Activated CD4-positive, alpha-beta memory T cell treated with anti-CD3 and anti-CD28 coated beads, Interleukin-2, amount 10 ng/mL, durations not matched to agents 7 days and 5 days (primary cell): Measurements from ENCODE around the gene CSMD2. TPM values are rescaled to one million over a fixed set of nuclear protein-coding genes. Genes with fewer than 3 reads are reported as not detected.

Experiments
- CTCF ChIA-PET: fragments of 350-600 bp; sonication (Branson Sonifier 250); formaldehyde crosslinking; loops from one replicate; lab custom pipeline; 2021; ENCODE audit warnings: antibody characterized with exemption, inconsistent platforms; lab: Charles Lee
- POLR2A ChIA-PET: fragments of 350-600 bp; sonication (Branson Sonifier 250); formaldehyde crosslinking; loops from one replicate; lab custom pipeline; 2021; ENCODE audit warnings: antibody characterized with exemption; lab: Charles Lee
- DNase-seq: peaks from one replicate; pipeline ENCODE4 v3.0.0-alpha.2; 2020
- H3K27ac Mint-ChIP-seq: one replicate; pipeline ENCODE4 v1.8.0; 2021; ENCODE audit warnings: mild to moderate bottlenecking, mixed read lengths
- H3K27me3 Mint-ChIP-seq: one replicate; pipeline ENCODE4 v1.8.0; 2021; ENCODE audit warnings: mixed read lengths
- H3K36me3 Mint-ChIP-seq: one replicate; pipeline ENCODE4 v1.8.0; 2021; ENCODE audit warnings: low read depth, mixed read lengths
- H3K4me1 Mint-ChIP-seq: one replicate; pipeline ENCODE4 v1.8.0; 2021; ENCODE audit warnings: mixed read lengths
- H3K4me3 Mint-ChIP-seq: one replicate; pipeline ENCODE4 v1.8.0; 2021; ENCODE audit warnings: mild to moderate bottlenecking, mixed read lengths
- H3K9me3 Mint-ChIP-seq: one replicate; pipeline ENCODE4 v1.8.0; 2021; ENCODE audit warnings: mixed read lengths
- total RNA-seq, 2 experiments: library from RNA; stranded (reverse); gene quantifications; one replicate each; pipeline ENCODE4 v1.2.3, GENCODE V29; 2021

The CSMD2 gene
- total RNA-seq, 2 experiments from 2014 or later, result not detected

DNA sequence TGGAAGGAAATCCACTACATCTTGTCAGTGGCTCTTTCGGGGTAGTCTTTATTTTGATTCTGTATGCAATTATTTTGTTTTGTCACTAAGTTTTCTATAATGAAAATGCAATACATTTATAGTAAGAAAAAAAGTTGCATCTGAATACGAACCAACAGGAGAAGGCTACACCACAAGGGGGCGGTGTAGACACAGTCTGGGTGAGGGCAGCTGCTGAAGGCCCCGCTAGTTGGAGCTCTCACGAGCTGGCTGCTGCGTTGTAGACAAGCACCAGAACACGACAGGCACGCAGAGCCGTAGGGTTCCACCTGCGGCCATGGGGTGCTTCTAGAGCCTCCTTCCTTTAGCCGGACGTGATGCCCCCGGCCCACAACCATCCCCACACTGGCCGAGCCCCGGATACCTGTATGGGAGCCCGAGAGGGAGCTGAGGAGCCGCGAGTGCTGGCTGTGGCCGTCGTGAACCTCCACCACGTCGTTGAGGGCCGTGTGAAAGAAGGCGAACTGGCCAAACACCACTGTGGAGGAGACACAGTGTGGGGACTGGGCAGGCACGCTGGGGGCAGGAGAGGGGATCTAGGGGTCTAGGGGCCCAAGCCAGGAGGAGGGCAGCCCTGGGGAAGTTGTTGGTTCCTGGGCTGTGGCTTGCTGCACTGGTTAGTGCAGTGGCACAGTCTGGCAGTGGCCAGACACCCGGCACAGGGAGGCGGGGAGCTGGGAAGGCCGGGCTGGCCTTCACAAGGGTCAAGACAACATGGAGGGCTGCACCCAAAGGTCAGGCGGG is 531.8 kb downstream of the CSMD2 start:
- CTCF ChIA-PET, result interaction anchor here (0.6 to 2.7 kb wide), 24 partner anchors 9 to 1109 kb away, joined by 3 to 23 read pairs (median 3); no protein-coding TSS in a partner anchor
- no peak overlapping the region for H3K4me3 Mint-ChIP-seq
- no peaks in the 10 kb centered on the region for H3K36me3 Mint-ChIP-seq
- H3K27me3 Mint-ChIP-seq, result peaks cover 26% of the 10 kb centered on the region
- H3K27ac Mint-ChIP-seq, result no peak overlapping the region
- POLR2A ChIA-PET, result no interaction called here
- no peaks in the 10 kb centered on the region for H3K4me1 Mint-ChIP-seq
- H3K9me3 Mint-ChIP-seq, result no peaks in the 10 kb centered on the region
- DNase-seq, result peak; percentile 86

DNA sequence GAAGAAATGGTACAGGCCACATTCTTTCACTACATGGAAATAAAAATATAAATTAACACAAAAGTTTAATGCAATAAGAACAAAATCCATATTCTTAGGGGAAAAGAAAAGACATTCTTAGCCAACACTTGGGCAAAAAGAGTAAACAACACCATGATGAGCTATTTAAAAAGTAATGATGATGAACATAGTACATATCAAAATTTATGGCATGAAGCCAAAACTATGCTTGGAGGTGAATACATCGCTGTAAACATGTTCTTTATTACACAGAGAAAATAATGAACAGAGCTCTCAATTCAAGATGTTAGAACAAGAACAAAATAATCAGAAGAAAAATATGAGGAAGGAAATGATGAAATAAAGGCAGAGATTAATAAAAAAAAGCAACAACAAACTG is 534.3 kb downstream of the CSMD2 start:
- H3K9me3 Mint-ChIP-seq, result no peaks in the 10 kb centered on the region
- ChIA-PET CTCF (interaction anchor here (0.8 to 1.7 kb wide), 5 partner anchors 10 to 1113 kb away, joined by 3 to 7 read pairs (median 3); no protein-coding TSS in a partner anchor), POLR2A (no interaction called here)
- peaks cover 35% of the 10 kb centered on the region for H3K27me3 Mint-ChIP-seq
- no peaks in the 10 kb centered on the region for H3K4me1 Mint-ChIP-seq
- no peak overlapping the region for H3K27ac Mint-ChIP-seq
- no peaks in the 10 kb centered on the region for H3K36me3 Mint-ChIP-seq
- H3K4me3 Mint-ChIP-seq, result no peak overlapping the region
- DNase-seq, result no peak

DNA sequence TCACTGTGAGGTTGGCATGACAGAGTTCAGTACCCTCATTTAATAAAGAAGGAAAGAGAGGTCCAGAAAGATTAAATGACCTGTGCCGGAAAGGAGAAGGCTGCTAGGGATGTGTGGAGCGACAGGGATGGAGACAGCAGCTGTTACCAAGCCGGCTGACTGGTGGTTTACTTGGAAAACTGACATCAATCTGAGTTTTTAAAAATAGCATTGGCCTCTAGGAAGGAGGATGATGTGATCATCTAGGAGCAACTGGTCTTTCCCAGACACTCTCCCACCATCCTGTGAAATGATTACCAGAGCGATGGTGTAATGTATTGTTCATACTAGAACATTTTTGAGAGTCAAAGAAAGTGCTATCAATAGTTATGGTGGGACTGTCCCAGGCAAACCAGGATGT is 538.2 kb downstream of the CSMD2 start:
- H3K36me3 Mint-ChIP-seq, result no peaks in the 10 kb centered on the region
- H3K4me1 Mint-ChIP-seq, result no peaks in the 10 kb centered on the region
- no peak overlapping the region for H3K4me3 Mint-ChIP-seq
- H3K9me3 Mint-ChIP-seq, result no peaks in the 10 kb centered on the region
- peaks cover 25% of the 10 kb centered on the region for H3K27me3 Mint-ChIP-seq
- POLR2A ChIA-PET, result no interaction called here
- no peak for DNase-seq
- CTCF ChIA-PET, result no interaction called here
- H3K27ac Mint-ChIP-seq, result no peak overlapping the region

DNA sequence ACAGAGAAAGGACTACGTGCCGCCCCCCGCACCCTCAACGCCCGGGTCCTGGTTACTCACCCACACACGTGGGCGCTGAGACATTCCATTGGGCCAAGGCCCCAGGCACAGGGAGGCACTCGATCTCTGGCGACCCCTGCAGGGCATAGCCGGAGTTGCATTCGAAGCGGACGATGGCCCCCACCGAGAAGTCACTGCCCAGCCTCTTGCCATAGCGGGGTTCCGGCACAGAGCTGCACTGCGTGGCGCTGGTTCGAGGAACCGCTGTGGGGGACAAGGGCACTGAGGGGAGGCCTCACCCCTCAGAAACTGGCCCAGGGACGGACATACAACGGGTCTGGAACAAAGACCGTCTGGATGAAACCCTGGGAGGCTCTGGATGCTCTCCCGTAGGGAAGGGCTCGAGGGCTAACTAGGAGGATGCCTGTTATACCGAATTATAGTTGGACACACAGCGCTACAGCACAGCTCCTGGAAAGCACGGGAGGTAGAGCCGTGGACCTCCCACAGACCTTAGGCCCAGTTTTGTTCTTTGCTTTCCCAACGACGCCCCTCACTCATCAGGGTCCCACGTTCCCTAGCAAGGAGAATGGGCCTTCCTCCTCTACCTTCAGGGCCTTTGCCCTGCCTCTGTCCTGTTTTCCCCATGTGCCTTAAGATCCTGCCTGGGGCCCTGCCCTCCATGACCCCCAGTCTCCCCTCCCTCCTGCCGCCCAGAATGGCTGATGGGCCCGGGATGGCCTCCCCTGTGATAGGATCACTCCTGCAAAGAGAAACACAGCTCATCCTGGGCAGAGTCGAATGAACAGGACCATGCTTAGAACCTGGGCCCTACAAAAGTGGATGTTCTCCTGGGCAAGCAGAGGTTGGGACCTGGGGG is 539.8 kb downstream of the CSMD2 start:
- Mint-ChIP-seq H3K9me3 (no peaks in the 10 kb centered on the region), H3K27ac (no peak overlapping the region), H3K4me3 (no peak overlapping the region), H3K27me3 (peaks cover 18% of the 10 kb centered on the region), H3K36me3 (no peaks in the 10 kb centered on the region), H3K4me1 (no peaks in the 10 kb centered on the region)
- POLR2A ChIA-PET, result no interaction called here
- CTCF ChIA-PET, result interaction anchor here (2.3 kb wide), 1 partner anchor 8 kb away, joined by 12 read pairs; no protein-coding TSS in a partner anchor
- DNase-seq, result peak; percentile 20

DNA sequence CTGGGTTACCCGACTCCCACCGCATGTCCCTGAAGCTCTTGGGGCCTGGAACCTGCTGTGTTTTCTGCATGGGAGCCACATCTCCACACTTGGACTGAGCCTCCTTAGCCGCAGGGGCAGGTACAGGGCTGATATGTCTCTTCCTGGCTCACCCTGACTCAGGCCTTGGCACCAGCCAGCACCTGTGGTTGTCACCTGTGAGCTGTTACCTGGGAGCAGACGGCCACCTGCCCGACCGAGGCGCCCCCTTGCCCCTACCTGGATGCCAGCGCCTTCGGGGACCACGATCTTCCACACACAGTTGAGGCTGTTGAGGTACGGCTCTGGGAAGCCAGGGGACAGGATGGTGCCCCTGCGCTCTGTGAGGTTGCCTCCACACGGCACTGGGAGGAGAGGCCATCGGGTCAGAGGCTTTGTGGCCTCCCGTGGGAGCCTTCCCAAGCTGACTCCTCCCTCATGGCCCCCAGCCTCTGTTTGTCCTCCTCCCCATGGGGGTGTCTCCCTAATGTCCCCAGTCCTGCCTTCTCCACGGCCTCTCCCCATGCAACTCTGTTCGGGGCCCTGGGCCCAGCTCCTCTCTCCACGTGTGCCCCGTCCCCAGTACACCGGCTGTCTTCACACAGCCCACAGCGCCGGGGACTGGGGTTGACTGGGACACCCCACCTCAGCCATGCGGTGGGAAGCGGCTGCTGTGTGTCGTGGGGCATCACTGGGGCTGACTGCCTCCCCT is 540.6 kb downstream of the CSMD2 start:
- POLR2A ChIA-PET, result no interaction called here
- Mint-ChIP-seq H3K36me3 (no peaks in the 10 kb centered on the region), H3K4me3 (no peak overlapping the region), H3K27ac (no peak overlapping the region), H3K9me3 (no peaks in the 10 kb centered on the region), H3K4me1 (no peaks in the 10 kb centered on the region), H3K27me3 (peaks cover 17% of the 10 kb centered on the region)
- CTCF ChIA-PET, result interaction anchor here (2.3 kb wide), 1 partner anchor 9 kb away, joined by 12 read pairs; no protein-coding TSS in a partner anchor
- no peak for DNase-seq

DNA sequence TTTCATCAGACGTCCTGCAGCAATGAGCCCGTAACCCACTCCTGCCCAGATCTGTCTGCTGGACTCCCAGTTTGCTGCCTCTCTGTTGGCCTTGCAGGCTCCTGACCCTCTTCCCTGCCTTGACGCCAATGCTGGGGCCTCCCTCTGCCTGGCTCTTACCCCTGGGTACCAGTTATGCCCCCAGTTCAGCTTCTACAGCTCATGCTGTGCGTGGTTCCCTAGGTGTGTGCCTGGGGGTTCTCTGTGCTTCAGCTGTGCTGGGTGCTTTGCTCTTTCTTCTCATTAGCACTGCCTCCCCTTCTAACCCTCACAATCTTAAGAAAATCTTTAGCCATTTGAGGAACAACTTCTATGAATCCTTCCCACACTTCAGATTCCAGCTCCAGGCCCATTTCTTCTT is 541.2 kb downstream of the CSMD2 start:
- H3K36me3 Mint-ChIP-seq, result no peaks in the 10 kb centered on the region
- no peak for DNase-seq
- H3K27ac Mint-ChIP-seq, result no peak overlapping the region
- no peak overlapping the region for H3K4me3 Mint-ChIP-seq
- no peaks in the 10 kb centered on the region for H3K4me1 Mint-ChIP-seq
- POLR2A ChIA-PET, result no interaction called here
- no peaks in the 10 kb centered on the region for H3K9me3 Mint-ChIP-seq
- CTCF ChIA-PET, result interaction anchor here (2.3 kb wide), 1 partner anchor 10 kb away, joined by 12 read pairs; no protein-coding TSS in a partner anchor
- H3K27me3 Mint-ChIP-seq, result peaks cover 19% of the 10 kb centered on the region

DNA sequence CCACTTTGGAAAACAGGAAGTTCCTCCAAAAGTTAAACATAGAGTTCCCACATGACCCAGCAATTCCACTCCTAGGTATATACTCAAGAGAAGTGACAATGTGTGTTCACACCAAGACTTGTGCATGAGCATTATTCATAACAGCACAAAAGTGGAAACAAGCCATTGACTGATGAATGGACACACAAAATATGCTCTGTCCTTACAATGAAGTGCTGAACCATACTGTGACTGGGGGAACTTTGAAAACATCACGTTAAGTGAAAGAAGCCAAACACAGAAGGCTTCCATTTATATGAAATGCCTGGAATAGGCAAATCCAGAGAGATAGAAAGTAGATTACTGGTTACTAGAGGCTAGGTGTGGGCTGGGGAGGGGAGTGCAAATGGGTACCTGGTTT is 542.3 kb downstream of the CSMD2 start:
- no peak for DNase-seq
- ChIA-PET POLR2A (no interaction called here), CTCF (interaction anchor here (2.3 kb wide), 1 partner anchor 11 kb away, joined by 12 read pairs; no protein-coding TSS in a partner anchor)
- Mint-ChIP-seq H3K27ac (no peak overlapping the region), H3K4me1 (no peaks in the 10 kb centered on the region), H3K4me3 (no peak overlapping the region), H3K36me3 (no peaks in the 10 kb centered on the region), H3K9me3 (no peaks in the 10 kb centered on the region), H3K27me3 (peaks cover 21% of the 10 kb centered on the region)

DNA sequence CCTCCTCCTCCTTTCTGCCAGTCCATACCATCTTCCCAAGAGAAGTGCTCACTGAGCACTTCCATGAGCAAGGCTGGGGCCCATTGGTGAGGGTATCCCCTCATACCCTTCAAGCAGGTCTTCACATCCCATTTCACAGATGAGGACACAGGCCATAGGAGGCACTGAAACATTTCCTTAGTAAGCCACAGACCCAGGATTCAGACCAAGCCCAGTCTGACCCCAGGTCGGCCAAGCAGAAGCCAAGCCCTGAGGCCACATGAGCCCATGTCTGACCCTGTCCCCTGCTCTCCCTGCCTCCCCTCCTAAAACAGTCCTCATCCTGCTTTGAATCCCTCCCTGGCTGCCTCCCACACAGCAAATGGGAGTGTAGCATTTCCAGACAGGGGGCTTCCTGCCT is 546.4 kb downstream of the CSMD2 start:
- DNase-seq, result no peak
- Mint-ChIP-seq H3K27me3 (peaks cover 33% of the 10 kb centered on the region), H3K9me3 (no peaks in the 10 kb centered on the region), H3K27ac (no peak overlapping the region), H3K36me3 (no peaks in the 10 kb centered on the region), H3K4me3 (no peak overlapping the region), H3K4me1 (no peaks in the 10 kb centered on the region)
- ChIA-PET POLR2A (no interaction called here), CTCF (no interaction called here)

DNA sequence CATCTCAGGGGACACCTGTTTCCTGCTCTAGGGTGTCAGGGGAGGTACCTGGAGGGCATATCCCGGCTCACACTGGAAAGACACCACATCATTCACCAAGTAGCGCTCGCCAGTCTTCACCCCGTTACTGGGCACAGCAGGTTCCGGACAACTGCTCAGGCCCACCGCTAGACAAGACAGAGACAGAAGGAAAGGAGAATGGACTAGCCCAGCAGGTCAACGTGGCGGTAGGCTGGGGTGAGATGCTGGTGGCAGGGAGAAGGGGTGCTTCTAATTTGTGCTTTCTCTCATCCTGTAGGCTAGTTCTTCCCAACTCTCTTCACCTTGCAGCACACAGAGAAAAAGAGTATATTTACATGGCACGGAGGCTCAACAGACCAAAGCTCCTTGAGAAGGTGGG is 547.6 kb downstream of the CSMD2 start:
- Mint-ChIP-seq H3K36me3 (no peaks in the 10 kb centered on the region), H3K27ac (no peak overlapping the region), H3K9me3 (no peaks in the 10 kb centered on the region), H3K27me3 (peaks cover 38% of the 10 kb centered on the region), H3K4me1 (no peaks in the 10 kb centered on the region), H3K4me3 (no peak overlapping the region)
- ChIA-PET CTCF (no interaction called here), POLR2A (no interaction called here)
- no peak for DNase-seq

DNA sequence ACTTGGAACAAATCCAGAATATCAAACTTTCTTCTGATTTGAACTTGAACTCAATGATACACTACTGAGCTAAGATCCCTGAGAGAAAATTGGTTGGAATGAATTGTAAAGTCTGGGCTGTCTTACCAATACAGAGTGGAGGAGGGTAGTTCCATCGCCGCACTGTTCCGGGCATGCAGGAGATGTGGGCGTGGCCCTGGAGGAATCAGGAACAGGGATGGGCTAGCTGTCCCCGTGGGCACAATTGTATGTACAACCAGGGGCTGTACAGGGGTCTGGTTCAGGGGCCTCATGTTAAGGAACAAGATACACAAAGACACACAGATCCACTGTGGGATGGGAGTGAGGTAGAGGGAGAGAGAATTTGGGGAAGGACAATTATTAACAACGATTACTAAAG is 548.2 kb downstream of the CSMD2 start:
- no peaks in the 10 kb centered on the region for H3K9me3 Mint-ChIP-seq

DNA sequence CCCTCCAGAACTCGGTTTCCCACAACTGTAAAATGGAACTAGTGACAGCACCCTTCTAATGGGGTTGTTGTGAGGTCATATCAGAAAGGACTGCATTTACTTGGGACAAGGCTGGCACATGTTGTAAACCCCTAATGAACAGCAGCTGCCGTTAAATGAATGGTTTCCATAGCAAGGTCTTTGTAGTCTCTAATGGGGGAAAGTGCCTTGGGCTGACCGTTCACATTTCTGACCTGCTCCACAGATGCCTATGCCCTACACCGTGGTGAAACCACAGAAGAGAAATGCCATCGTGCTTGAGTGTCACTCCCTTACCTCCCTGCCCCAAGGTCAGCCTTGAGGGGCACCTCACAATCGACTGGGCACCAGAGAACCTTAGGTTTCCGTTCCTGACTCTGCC is 549.5 kb downstream of the CSMD2 start:
- Mint-ChIP-seq H3K27ac (no peak overlapping the region), H3K36me3 (no peaks in the 10 kb centered on the region), H3K9me3 (no peaks in the 10 kb centered on the region), H3K4me1 (no peaks in the 10 kb centered on the region), H3K27me3 (peaks cover 38% of the 10 kb centered on the region), H3K4me3 (no peak overlapping the region)
- ChIA-PET POLR2A (no interaction called here), CTCF (interaction anchor here (1.9 kb wide), 1 partner anchor 18 kb away, joined by 4 read pairs; no protein-coding TSS in a partner anchor)
- no peak for DNase-seq

More for the DNA sequence above, 548.2 kb downstream of the CSMD2 start:
- Mint-ChIP-seq H3K27me3 (peaks cover 38% of the 10 kb centered on the region), H3K4me3 (no peak overlapping the region), H3K36me3 (no peaks in the 10 kb centered on the region), H3K4me1 (no peaks in the 10 kb centered on the region), H3K27ac (no peak overlapping the region)
- CTCF ChIA-PET, result interaction anchor here (1.9 kb wide), 1 partner anchor 16 kb away, joined by 4 read pairs; no protein-coding TSS in a partner anchor
- POLR2A ChIA-PET, result no interaction called here
- DNase-seq, result no peak

DNA sequence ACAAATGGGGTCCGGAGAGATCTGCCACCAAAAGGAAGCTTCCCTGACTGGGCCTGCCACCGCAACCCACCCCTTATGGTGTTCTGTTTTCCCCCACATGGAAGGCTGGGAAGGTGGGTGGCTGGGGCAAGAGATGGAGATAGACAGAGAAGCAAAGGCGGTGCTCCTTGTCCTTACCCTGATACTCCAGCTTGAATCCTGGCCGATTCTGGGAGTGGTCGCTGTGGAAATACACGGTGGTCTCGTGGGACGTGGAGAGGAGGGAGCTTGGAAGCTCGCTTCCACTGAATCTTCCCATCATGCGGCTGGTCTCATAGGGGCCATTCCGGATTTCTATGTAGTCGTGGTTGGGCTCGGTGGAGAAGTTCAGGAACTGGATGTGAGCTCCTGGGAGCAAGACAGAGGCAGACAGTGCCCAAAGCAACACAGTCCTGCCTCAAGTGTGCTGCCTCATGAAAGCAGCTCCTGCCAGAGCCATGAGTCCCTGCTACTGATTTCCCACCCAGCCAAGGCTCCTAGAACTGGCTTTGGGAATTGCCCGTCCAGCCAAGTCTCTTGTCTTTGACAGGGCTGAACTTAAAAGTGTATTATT is 554.1 kb downstream of the CSMD2 start:
- ChIA-PET CTCF (interaction anchor here (2.6 to 5.6 kb wide), 2 partner anchors 19 to 22 kb away, joined by 7 to 23 read pairs; no protein-coding TSS in a partner anchor), POLR2A (no interaction called here)
- no peak overlapping the region for H3K4me3 Mint-ChIP-seq
- H3K4me1 Mint-ChIP-seq, result no peaks in the 10 kb centered on the region
- no peaks in the 10 kb centered on the region for H3K9me3 Mint-ChIP-seq
- peaks cover 15% of the 10 kb centered on the region for H3K27me3 Mint-ChIP-seq
- DNase-seq, result no peak
- no peak overlapping the region for H3K27ac Mint-ChIP-seq
- no peaks in the 10 kb centered on the region for H3K36me3 Mint-ChIP-seq
